ENCODE results near the gene ARID4B. TPM values are rescaled to one million over a fixed set of nuclear protein-coding genes. Genes with fewer than 3 reads are reported as not detected.
A peak's percentile ranks its signal among the peaks of the same experiment; 100 is the strongest.

The ARID4B gene
- total RNA-seq, 1 experiment from 2014 or later = 34.2 TPM

GRCh38 chr1:235336903-235337302 lies 8.9 kb upstream of the ARID4B start:
- Histone ChIP-seq H3K4me1 (peaks cover 6% of the 10 kb centered on the region; the same call in 1 of the 2 replicates), H3K36me3 (ENCODE audit: control insufficient read depth, insufficient read depth, low read length) (peaks cover under 1% of the 10 kb centered on the region; the same call in 1 of the 2 replicates), H3K4me3 (ENCODE audit: low read depth, low read length) (no peak overlapping the region), H3K9me3 (no peaks in the 10 kb centered on the region), H3K27me3 (replicated peaks; ENCODE audit: control insufficient read depth, insufficient read depth, low read length) (no peaks in the 10 kb centered on the region)
- BruUV-seq (replicated peaks) = no TSS peak
- TF ChIP-seq, protein P1, sequence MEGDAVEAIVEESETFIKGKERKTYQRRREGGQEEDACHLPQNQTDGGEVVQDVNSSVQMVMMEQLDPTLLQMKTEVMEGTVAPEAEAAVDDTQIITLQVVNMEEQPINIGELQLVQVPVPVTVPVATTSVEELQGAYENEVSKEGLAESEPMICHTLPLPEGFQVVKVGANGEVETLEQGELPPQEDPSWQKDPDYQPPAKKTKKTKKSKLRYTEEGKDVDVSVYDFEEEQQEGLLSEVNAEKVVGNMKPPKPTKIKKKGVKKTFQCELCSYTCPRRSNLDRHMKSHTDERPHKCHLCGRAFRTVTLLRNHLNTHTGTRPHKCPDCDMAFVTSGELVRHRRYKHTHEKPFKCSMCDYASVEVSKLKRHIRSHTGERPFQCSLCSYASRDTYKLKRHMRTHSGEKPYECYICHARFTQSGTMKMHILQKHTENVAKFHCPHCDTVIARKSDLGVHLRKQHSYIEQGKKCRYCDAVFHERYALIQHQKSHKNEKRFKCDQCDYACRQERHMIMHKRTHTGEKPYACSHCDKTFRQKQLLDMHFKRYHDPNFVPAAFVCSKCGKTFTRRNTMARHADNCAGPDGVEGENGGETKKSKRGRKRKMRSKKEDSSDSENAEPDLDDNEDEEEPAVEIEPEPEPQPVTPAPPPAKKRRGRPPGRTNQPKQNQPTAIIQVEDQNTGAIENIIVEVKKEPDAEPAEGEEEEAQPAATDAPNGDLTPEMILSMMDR (IDR thresholded peaks at IDR 0.05; ENCODE audit: insufficient read depth in 1 of 2, low read depth in 1 of 2, low read length in 1 of 2, severe bottlenecking in 1 of 2, unreplicated experiment in 1 of 2) = no peak
- no peak for DNase-seq
- CTCF ChIA-PET = no interaction called here
- no peaks in the 10 kb centered on the region for H3K27me3 Mint-ChIP-seq (ENCODE audit: insufficient read depth, unreplicated experiment)
- peaks cover 5% of the 10 kb centered on the region for H3K4me1 Mint-ChIP-seq (ENCODE audit: low read depth, unreplicated experiment)
- H3K36me3 Mint-ChIP-seq (ENCODE audit: insufficient read depth, unreplicated experiment) = peaks cover 15% of the 10 kb centered on the region
- intact Hi-C loops (cut with micrococcal nuclease; ENCODE audit: unreplicated experiment) = no loop called here
- H3K9me3 Mint-ChIP-seq (ENCODE audit: unreplicated experiment) = no peaks in the 10 kb centered on the region
- POLR2A ChIA-PET = no interaction called here
- no peak overlapping the region for H3K4me3 Mint-ChIP-seq (ENCODE audit: unreplicated experiment)
- H3K27ac Mint-ChIP-seq (ENCODE audit: unreplicated experiment) = no peak overlapping the region

GRCh38 chr1:235331401-235331800 lies 3.4 kb upstream of the ARID4B start:
- no peak for DNase-seq
- peaks cover 17% of the 10 kb centered on the region for H3K4me1 ChIP-seq
- peak overlapping the region; percentile 29 for H3K27ac Mint-ChIP-seq (ENCODE audit: unreplicated experiment)
- H3K27me3 Mint-ChIP-seq (ENCODE audit: insufficient read depth, unreplicated experiment) = no peaks in the 10 kb centered on the region
- H3K36me3 ChIP-seq (ENCODE audit: control insufficient read depth, insufficient read depth, low read length) = no peaks in the 10 kb centered on the region
- no TSS peak for BruUV-seq (replicated peaks)
- peaks cover 20% of the 10 kb centered on the region for H3K4me1 Mint-ChIP-seq (ENCODE audit: low read depth, unreplicated experiment)
- H3K27me3 ChIP-seq (replicated peaks; ENCODE audit: control insufficient read depth, insufficient read depth, low read length) = no peaks in the 10 kb centered on the region
- no peaks in the 10 kb centered on the region for H3K9me3 ChIP-seq
- intact Hi-C loops (cut with micrococcal nuclease; ENCODE audit: unreplicated experiment) = no loop called here
- H3K9me3 Mint-ChIP-seq (ENCODE audit: unreplicated experiment) = no peaks in the 10 kb centered on the region
- H3K4me3 Mint-ChIP-seq (ENCODE audit: unreplicated experiment) = no peak overlapping the region
- no peak overlapping the region for H3K4me3 ChIP-seq (ENCODE audit: low read depth, low read length)
- CTCF ChIA-PET = interaction anchor here (0.5 to 0.8 kb wide), 3 partner anchors 85 to 348 kb away, joined by 3 to 5 read pairs (median 4); no protein-coding TSS in a partner anchor
- POLR2A ChIA-PET = interaction anchor here (0.6 to 2.9 kb wide), 2 partner anchors 36 to 106 kb away, joined by 6 to 19 read pairs; partner anchors contain the start of gene TBCE
- TF ChIP-seq, protein P1 (IDR thresholded peaks at IDR 0.05; ENCODE audit: insufficient read depth in 1 of 2, low read depth in 1 of 2, low read length in 1 of 2, severe bottlenecking in 1 of 2, unreplicated experiment in 1 of 2) = no peak
- H3K36me3 Mint-ChIP-seq (ENCODE audit: insufficient read depth, unreplicated experiment) = peaks cover 9% of the 10 kb centered on the region

- Mint-ChIP-seq H3K36me3 (ENCODE audit: insufficient read depth, unreplicated experiment) (peaks cover 13% of the 10 kb centered on the region), H3K9me3 (ENCODE audit: unreplicated experiment) (no peaks in the 10 kb centered on the region), H3K4me3 (ENCODE audit: unreplicated experiment) (no peak overlapping the region), H3K27ac (ENCODE audit: unreplicated experiment) (peak overlapping the region; percentile 29), H3K4me1 (ENCODE audit: low read depth, unreplicated experiment) (peaks cover 24% of the 10 kb centered on the region), H3K27me3 (ENCODE audit: insufficient read depth, unreplicated experiment) (no peaks in the 10 kb centered on the region)
- Histone ChIP-seq H3K4me1 (peaks cover 17% of the 10 kb centered on the region), H3K4me3 (ENCODE audit: low read depth, low read length) (peak overlapping the region; percentile 55), H3K36me3 (ENCODE audit: control insufficient read depth, insufficient read depth, low read length) (no peaks in the 10 kb centered on the region), H3K9me3 (no peaks in the 10 kb centered on the region), H3K27me3 (replicated peaks; ENCODE audit: control insufficient read depth, insufficient read depth, low read length) (no peaks in the 10 kb centered on the region)
- intact Hi-C loops (cut with micrococcal nuclease; ENCODE audit: unreplicated experiment) = no loop called here
- DNase-seq = no peak
- TF ChIP-seq, protein P1 (IDR thresholded peaks at IDR 0.05; ENCODE audit: insufficient read depth in 1 of 2, low read depth in 1 of 2, low read length in 1 of 2, severe bottlenecking in 1 of 2, unreplicated experiment in 1 of 2) = no peak
- CTCF ChIA-PET = no interaction called here
- POLR2A ChIA-PET = interaction anchor here (2.9 kb wide), 1 partner anchor 36 kb away, joined by 19 read pairs; the partner anchor contains the start of gene TBCE
- no TSS peak for BruUV-seq (replicated peaks)
Observed at GRCh38 chr1:235330918-235331285, 2.9 kb upstream of the ARID4B start.
